Activated B cell treated with CpG ODN at 0.5 μM for 24 hours (primary cell): ENCODE results near the gene CD200R1L. TPM values are rescaled to one million over a fixed set of nuclear protein-coding genes. Genes with fewer than 3 reads are reported as not detected.

Source experiments
- ATAC-seq: fragments of 200-7000 bp; cut with Tn5 transposase; one replicate; pipeline ENCODE4 v1.10.0; 2021; ENCODE audit warnings: low read depth, mild to moderate bottlenecking, moderate library complexity
- CTCF ChIA-PET: fragments of 350-600 bp; sonication (Branson Sonifier 250); formaldehyde crosslinking; loops from one replicate; lab custom pipeline; 2021; ENCODE audit warnings: antibody characterized with exemption; lab: Charles Lee
- POLR2A ChIA-PET: fragments of 350-600 bp; sonication (Branson Sonifier 250); formaldehyde crosslinking; loops from one replicate; lab custom pipeline; 2021; ENCODE audit warnings: antibody characterized with exemption; lab: Charles Lee
- DNase-seq: peaks from one replicate; pipeline ENCODE4 v3.0.0; 2022
- H3K27ac Mint-ChIP-seq: one replicate; pipeline ENCODE4 v1.8.0; 2020; ENCODE audit warnings: mixed read lengths
- H3K27me3 Mint-ChIP-seq: one replicate; pipeline ENCODE4 v1.8.0; 2021; ENCODE audit warnings: mixed read lengths
- H3K36me3 Mint-ChIP-seq: one replicate; pipeline ENCODE4 v1.8.0; 2021; ENCODE audit warnings: low read depth, mixed read lengths
- H3K4me1 Mint-ChIP-seq: one replicate; pipeline ENCODE4 v1.8.0; 2021; ENCODE audit warnings: mixed read lengths
- H3K4me3 Mint-ChIP-seq: one replicate; pipeline ENCODE4 v1.8.0; 2020; ENCODE audit warnings: mild to moderate bottlenecking, mixed read lengths
- H3K9me3 Mint-ChIP-seq: one replicate; pipeline ENCODE4 v1.8.0; 2020; ENCODE audit warnings: mixed read lengths
- intact Hi-C: fragments of 100-400 bp; cut with micrococcal nuclease; formaldehyde crosslinking; loops from one replicate; pipeline ENCODE4 v1.15.1; 2024
- total RNA-seq: library from RNA; stranded (reverse); gene quantifications from 2 replicates; pipeline ENCODE4 v1.2.3, GENCODE V29; 2022
- TF ChIP-seq, protein P1 (sequence below): fragments of 200-600 bp; IDR thresholded peaks from one replicate; pipeline ENCODE4 v1.8.0; 2022; ENCODE audit warnings: antibody characterized with exemption, mild to moderate bottlenecking

Gene CD200R1L
- total RNA-seq, 1 donor from 2014 or later = not detected

DNA sequence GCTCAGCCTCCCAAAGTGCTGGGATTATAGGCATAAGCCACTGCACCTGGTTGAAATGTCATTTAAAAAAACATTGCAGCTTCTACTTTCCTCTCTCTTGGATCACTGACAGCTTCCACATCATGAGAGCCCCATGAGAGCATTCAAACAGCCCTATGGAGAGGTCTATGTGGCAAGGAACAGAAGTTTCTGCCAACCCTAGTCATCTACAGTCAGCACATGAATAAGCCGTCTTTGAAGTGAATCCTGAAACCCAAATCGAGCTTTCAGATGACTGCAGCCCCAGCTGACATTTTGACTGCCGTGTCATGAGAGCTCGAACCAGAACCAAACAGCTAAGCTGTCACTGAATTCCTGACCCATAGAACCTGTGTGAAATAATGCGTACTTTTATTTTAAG, 39.8 kb downstream of the CD200R1L start:
- ATAC-seq (no peak), DNase-seq (no peak)
- ChIA-PET CTCF (no interaction called here), POLR2A (no interaction called here)
- H3K27ac Mint-ChIP-seq = no peak overlapping the region
- peaks cover 16% of the 10 kb centered on the region for H3K4me1 Mint-ChIP-seq
- H3K4me3 Mint-ChIP-seq = no peak overlapping the region
- TF ChIP-seq, protein P1, sequence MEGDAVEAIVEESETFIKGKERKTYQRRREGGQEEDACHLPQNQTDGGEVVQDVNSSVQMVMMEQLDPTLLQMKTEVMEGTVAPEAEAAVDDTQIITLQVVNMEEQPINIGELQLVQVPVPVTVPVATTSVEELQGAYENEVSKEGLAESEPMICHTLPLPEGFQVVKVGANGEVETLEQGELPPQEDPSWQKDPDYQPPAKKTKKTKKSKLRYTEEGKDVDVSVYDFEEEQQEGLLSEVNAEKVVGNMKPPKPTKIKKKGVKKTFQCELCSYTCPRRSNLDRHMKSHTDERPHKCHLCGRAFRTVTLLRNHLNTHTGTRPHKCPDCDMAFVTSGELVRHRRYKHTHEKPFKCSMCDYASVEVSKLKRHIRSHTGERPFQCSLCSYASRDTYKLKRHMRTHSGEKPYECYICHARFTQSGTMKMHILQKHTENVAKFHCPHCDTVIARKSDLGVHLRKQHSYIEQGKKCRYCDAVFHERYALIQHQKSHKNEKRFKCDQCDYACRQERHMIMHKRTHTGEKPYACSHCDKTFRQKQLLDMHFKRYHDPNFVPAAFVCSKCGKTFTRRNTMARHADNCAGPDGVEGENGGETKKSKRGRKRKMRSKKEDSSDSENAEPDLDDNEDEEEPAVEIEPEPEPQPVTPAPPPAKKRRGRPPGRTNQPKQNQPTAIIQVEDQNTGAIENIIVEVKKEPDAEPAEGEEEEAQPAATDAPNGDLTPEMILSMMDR = no peak
- H3K36me3 Mint-ChIP-seq = no peaks in the 10 kb centered on the region
- intact Hi-C loops = no loop called here
- no peaks in the 10 kb centered on the region for H3K27me3 Mint-ChIP-seq
- H3K9me3 Mint-ChIP-seq = no peaks in the 10 kb centered on the region

DNA sequence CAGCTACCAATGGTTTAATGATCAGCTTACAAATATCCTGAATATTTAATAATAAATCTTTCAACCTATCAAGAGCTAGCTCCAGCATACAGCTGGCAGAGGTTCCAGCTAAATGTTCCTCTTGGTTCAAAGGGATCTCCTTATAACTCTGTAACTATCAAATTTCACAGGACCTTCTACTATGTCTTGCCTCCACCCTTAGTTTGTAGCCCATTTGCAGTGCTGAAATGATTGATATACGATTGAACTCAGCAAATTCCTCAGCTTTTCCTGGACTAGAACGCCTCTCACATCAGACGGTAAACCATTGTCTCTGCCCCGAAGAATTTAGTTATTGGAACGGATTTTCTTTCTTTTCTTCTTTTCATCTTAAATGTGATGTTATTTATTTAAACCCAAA, 41.5 kb downstream of the CD200R1L start:
- intact Hi-C loops = no loop called here
- ChIA-PET POLR2A (no interaction called here), CTCF (no interaction called here)
- H3K27me3 Mint-ChIP-seq = no peaks in the 10 kb centered on the region
- no peak overlapping the region for H3K27ac Mint-ChIP-seq
- TF ChIP-seq, protein P1 = no peak
- H3K9me3 Mint-ChIP-seq = no peaks in the 10 kb centered on the region
- H3K4me1 Mint-ChIP-seq = peaks cover 15% of the 10 kb centered on the region
- H3K36me3 Mint-ChIP-seq = no peaks in the 10 kb centered on the region
- ATAC-seq (no peak), DNase-seq (no peak)
- no peak overlapping the region for H3K4me3 Mint-ChIP-seq

DNA sequence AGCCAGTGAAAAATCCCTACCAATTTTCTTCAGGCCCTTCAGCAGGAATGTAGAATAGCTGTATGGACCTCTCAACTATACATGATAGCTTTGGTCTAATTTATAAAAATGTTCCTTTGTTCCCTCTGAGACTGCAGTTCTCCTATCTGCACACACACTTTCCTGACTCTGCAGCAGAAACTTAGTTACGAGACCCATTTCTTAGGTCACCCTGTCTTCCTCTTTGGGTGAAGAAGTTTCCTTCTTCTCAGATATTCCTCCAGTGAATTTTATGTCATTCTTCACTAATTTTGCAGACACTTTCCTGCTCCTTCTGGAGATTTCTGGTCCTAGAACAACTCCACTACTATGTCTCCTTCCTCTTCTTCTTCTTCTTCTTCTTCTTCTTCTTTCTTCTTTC, 42.6 kb downstream of the CD200R1L start:
- Mint-ChIP-seq H3K27me3 (no peaks in the 10 kb centered on the region), H3K4me1 (peaks cover 15% of the 10 kb centered on the region), H3K27ac (no peak overlapping the region), H3K9me3 (no peaks in the 10 kb centered on the region), H3K36me3 (no peaks in the 10 kb centered on the region), H3K4me3 (no peak overlapping the region)
- ATAC-seq (no peak), DNase-seq (no peak)
- TF ChIP-seq, protein P1 = no peak
- POLR2A ChIA-PET = no interaction called here
- CTCF ChIA-PET = no interaction called here
- intact Hi-C loops = no loop called here

DNA sequence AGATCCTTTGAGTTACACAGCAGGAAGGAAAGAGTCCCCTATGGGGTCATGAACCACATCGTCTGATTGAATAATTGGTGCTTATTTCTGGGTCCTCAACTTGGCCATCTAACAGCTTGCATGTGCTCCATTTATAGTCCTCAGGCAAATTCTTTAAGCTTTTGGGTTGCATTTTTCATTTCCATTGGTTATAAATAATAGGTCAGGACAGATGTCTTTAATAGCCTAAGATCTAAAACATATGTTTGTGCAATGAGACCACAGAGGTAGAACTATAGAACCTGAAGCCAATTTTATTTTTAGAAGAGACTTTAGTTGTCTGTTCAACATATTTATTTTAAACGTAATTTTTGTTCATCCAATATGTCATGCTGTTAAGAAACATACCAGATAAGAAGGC, 43.2 kb downstream of the CD200R1L start:
- ChIA-PET POLR2A (no interaction called here), CTCF (no interaction called here)
- Mint-ChIP-seq H3K9me3 (no peaks in the 10 kb centered on the region), H3K36me3 (no peaks in the 10 kb centered on the region), H3K27ac (no peak overlapping the region), H3K4me3 (no peak overlapping the region), H3K27me3 (no peaks in the 10 kb centered on the region), H3K4me1 (peaks cover 15% of the 10 kb centered on the region)
- TF ChIP-seq, protein P1 = no peak
- no peak for DNase-seq
- no peak for ATAC-seq
- intact Hi-C loops = no loop called here

DNA sequence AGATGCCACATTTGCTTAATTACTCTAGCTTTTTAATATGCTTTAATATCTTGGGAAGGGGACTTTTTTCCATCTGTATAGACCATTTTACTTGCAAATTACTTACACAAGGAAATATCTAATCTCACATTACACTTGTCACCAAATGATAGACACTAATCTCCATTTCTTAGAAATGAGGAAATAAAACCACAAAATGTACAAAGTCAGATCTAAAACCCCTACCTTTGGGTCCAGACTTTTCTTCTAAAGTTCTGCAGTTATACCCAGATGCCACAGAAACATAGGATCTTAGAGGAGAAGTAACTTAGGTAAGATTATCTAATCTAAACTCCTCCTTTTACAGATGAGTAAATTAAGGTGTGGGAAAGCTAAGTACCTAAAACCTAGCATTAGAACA, 44.3 kb downstream of the CD200R1L start:
- H3K27ac Mint-ChIP-seq = no peak overlapping the region
- H3K4me3 Mint-ChIP-seq = no peak overlapping the region
- intact Hi-C loops = no loop called here
- TF ChIP-seq, protein P1 = no peak
- no peaks in the 10 kb centered on the region for H3K9me3 Mint-ChIP-seq
- no peaks in the 10 kb centered on the region for H3K27me3 Mint-ChIP-seq
- ChIA-PET POLR2A (no interaction called here), CTCF (no interaction called here)
- H3K36me3 Mint-ChIP-seq = no peaks in the 10 kb centered on the region
- ATAC-seq (no peak), DNase-seq (no peak)
- peaks cover 15% of the 10 kb centered on the region for H3K4me1 Mint-ChIP-seq
